Activated naive CD4-positive, alpha-beta T cell treated with anti-CD3 and anti-CD28 coated beads, Interleukin-2, amount 50 U/mL, for 72 hours (primary cell): ENCODE data around the gene ADRA1B. TPM values are rescaled to one million over a fixed set of nuclear protein-coding genes. Genes with fewer than 3 reads are reported as not detected.
A peak's percentile ranks its signal among the peaks of the same experiment; 100 is the strongest.

Source experiments
- ATAC-seq, 2 donors: fragments of 150-1000 bp; cut with Tn5 transposase; 2 replicates each; pipeline ENCODE4 v1.10.0; 2021; ENCODE audit warnings: mild to moderate bottlenecking in 2 of 2, moderate library complexity in 2 of 2
- DNase-seq, 2 donors: peaks; one replicate each; pipeline ENCODE4 v3.0.0; 2021 to 2022; ENCODE audit warnings: low spot score in 2 of 2
- H3K27ac Mint-ChIP-seq, 2 donors: one replicate each; pipeline ENCODE4 v1.8.0; 2022; ENCODE audit warnings: mild to moderate bottlenecking in 2 of 2, mixed read lengths in 2 of 2
- H3K36me3 Mint-ChIP-seq, 2 donors: one replicate each; pipeline ENCODE4 v1.8.0; 2022; ENCODE audit warnings: mixed read lengths in 2 of 2
- H3K9me3 Mint-ChIP-seq, 2 donors: one replicate each; pipeline ENCODE4 v1.8.0; 2022; ENCODE audit warnings: mixed read lengths in 2 of 2
- total RNA-seq, 2 donors: library from RNA; stranded (reverse); gene quantifications; one replicate each; pipeline ENCODE4 v1.2.3, GENCODE V29; 2022

The ADRA1B gene
- total RNA-seq, 2 donors from 2014 or later, result not detected

DNA sequence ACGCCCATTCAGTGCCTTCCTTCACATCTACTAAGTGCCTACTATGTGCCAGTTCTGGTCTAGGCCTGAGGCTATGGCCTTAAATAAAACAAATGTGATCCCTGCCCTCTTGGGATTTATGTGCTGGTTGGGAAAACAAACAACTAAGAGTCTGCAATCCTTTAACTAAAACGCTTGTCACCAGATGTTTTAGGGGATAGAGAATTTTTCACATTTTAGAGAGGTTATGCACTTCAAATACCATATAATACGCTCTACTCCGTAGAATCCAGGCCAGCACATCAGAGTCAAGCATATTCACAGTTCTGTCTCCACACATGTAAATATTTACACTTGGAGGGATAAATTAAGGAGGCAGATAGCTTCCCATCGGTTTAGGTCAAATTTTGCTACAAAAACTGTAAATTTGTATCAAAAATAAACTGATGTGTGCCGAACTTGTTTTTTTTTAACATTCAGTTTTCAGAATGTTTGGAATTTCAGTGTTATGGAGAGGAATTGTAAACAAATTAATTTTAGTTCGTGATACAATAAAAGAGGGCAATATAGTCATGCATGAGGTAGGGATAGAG is 22.0 kb upstream of the ADRA1B start:
- ATAC-seq, result no peak
- DNase-seq, result no peak
- Mint-ChIP-seq H3K27ac (no peak overlapping the region), H3K36me3 (no peaks in the 10 kb centered on the region), H3K9me3 (no peaks in the 10 kb centered on the region)

DNA sequence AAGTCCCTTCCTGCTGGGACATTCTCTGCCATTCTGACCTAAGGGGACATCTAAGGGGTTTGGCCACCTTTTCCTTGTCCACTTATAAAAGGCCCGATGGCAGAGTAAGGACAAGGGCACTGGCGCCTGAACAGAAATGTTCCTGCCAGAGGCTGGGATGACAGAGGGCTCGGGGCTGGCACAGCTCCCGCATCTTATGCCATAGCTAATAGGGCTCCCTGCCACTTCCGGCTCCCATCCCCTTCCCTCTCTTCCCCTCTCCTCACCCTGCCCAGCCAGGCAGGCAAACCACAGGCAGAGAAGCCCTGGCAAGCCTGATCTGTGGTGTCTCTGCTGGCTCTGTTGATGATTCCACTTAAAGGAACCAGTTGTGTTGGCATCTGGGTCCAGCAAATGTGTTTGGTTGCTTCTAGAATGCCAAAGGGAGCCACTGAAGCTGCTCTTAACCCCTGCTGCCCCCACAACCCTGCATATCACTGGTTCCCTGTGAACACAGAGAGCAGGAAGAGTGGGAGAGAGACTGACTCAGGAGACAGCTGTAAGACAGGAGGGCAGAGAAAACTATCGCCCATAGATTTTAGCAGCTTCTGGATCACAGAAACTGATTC is 18.4 kb upstream of the ADRA1B start:
- DNase-seq (no peak), ATAC-seq (no peak)
- Mint-ChIP-seq H3K36me3 (no peaks in the 10 kb centered on the region), H3K9me3 (no peaks in the 10 kb centered on the region), H3K27ac (no peak overlapping the region)

DNA sequence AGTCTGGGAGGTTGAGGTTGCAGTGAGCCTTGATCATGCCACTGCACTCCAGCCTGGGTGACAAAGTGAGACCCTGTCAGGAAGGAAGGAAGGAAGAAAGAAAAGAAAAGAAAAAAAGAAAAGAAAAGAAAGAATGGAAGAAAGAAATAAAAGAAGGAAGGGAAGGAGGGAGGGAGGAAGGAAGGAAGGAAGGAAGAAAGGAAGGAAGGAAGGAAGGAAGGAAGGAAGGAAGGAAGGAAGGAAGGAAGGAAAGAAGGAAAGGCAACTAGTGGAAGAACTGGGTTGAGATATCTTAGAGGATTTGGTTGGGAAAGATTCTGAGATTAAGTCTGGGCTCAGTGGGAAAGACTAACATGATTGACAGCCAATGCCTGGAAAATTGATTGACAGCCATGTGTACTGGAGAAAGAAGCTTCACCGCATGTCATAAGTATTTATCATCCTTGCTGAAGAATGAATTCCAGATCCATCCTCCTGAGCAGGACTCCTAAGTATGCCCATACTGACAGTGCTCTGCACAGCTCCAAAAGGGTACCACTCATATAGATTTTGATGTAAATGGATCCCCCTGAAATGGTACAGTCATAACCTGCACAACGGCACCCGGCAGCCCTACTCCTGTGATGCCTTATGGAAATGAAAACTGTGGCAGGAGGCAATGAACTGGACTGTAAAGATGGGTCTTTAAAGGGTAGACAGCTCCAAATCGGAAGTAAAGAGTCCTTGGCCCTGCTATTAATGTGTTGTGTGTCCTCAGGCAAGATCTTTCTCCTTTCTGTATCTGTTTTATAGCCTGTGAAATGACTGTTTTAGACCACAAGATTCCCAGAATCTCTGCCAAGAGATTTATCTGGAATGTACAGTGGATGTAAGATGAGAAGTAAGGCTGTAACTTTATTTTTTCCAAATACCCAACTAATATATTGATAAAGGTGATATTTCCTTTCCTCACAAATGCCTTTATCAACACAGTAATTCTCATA is 16.9 kb upstream of the ADRA1B start:
- Mint-ChIP-seq H3K27ac (no peak overlapping the region), H3K9me3 (no peaks in the 10 kb centered on the region), H3K36me3 (no peaks in the 10 kb centered on the region)
- DNase-seq, result no peak
- no peak for ATAC-seq

DNA sequence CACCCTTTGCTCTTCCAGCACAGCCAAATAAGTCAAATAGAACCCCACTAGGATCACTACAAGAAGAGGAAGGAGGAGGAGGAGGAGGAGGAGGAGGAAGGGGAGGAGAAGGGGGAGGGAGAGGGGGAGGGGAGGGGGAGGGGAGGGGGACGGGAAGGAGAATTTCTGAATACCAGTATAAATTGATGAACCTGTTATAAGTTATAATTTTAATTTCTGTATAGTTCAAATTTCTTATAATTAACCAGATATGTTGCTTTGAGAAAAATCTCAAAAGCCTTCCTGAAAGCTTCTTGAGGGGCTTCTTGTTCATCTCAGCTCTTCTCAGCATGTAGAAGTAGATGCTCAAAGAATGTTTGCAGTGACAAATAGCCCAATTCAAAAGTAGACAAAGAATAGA is 15.0 kb upstream of the ADRA1B start:
- Mint-ChIP-seq H3K27ac (no peak overlapping the region), H3K9me3 (no peaks in the 10 kb centered on the region), H3K36me3 (no peaks in the 10 kb centered on the region)
- DNase-seq, result no peak
- no peak for ATAC-seq

DNA sequence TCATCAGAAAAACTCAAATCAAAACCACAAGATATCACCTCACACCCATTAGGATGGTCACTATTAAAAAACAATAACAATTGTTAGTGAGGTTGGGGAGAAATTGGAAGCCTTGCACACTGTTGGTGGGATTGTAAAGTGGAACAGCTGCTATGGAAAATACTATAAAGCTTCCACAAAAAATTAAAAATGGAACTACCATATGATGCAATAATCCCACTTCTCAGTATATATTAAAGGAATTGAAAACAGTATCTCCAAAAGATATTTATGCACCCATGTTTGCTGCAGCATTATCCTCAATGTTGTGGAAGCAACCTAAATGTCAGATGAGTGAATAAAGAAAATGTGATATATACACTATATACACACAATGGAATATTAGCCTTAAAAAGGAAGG is 14.5 kb upstream of the ADRA1B start:
- no peaks in the 10 kb centered on the region for H3K36me3 Mint-ChIP-seq
- ATAC-seq, result no peak
- DNase-seq, result no peak
- no peak overlapping the region for H3K27ac Mint-ChIP-seq
- H3K9me3 Mint-ChIP-seq, result no peaks in the 10 kb centered on the region

DNA sequence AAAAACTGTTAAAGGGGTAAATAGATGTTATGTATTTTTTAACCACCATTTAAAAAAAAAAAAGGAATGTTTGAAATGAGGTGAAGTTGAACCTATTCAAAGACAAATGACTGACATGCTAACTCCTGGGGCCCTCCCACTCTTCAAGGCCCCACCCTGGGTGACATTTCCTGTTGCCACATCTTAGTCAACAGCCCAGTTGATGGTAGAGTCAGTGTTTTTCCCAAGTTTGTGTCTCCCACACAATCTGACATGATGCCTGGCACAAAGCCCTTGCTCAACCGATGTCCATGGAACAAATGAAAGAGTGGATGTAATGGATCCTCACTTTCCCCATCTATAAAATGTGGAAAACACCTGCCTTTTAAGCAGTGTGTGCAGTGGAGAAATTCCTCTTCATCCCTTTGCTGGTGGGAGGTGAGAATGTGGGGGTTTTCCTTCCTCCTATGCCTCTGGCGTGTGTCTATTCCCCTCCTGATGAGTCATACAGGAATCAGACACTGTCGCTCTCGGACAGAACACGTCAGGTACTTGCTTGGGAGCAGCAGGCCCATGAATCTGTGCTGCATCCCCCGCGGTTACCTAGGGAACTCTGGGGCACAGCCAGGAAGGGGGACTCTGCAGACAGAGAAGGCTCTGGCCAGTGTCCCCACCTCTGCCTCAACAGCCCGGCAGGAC is 13.7 kb upstream of the ADRA1B start:
- Mint-ChIP-seq H3K9me3 (no peaks in the 10 kb centered on the region), H3K27ac (no peak overlapping the region), H3K36me3 (no peaks in the 10 kb centered on the region)
- ATAC-seq (no peak), DNase-seq (no peak)

DNA sequence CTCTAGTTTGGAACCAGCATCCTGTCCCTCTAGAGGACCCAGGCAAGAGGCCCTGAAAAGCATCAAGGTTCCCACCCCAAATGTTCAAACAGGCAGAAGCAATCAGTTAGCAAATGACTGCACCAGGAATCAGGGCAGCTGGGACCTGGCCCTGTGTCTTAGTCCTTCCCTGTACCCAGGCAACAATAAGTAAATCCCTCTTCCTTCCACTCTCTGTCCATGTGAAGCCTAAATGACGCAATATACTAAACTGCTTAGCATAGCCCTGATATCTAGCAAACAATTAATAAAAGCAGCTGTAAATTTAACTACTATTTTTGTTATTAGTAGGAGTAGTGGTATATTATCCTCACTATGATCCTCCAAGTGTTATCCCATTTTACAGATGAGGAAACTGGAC is 13.2 kb upstream of the ADRA1B start:
- no peaks in the 10 kb centered on the region for H3K36me3 Mint-ChIP-seq
- no peak for ATAC-seq
- H3K27ac Mint-ChIP-seq, result no peak overlapping the region

DNA sequence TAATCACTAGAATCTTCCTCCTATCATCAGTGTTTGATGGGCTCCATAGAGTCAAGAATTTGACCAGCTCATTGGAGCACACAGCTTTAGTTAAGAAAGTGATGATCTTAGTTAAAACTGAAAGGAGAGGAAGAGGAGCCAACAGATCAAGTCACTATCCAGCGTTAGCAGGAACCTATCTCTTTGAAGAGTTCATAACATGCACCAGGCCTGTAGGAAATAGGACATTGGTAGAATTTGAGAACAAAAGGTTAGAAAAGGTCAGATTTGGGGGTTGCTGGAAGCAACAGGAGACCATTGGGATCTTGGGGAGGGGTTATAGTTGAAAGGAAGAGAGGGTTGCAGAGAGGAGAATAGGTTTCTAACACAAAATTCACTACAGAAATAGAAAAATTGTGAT is 11.4 kb upstream of the ADRA1B start:
- ATAC-seq (no peak), DNase-seq (no peak)
- H3K9me3 Mint-ChIP-seq, result no peaks in the 10 kb centered on the region
- H3K36me3 Mint-ChIP-seq, result no peaks in the 10 kb centered on the region
- H3K27ac Mint-ChIP-seq, result no peak overlapping the region

More for the DNA sequence above, 13.2 kb upstream of the ADRA1B start:
- DNase-seq, result no peak
- no peaks in the 10 kb centered on the region for H3K9me3 Mint-ChIP-seq

DNA sequence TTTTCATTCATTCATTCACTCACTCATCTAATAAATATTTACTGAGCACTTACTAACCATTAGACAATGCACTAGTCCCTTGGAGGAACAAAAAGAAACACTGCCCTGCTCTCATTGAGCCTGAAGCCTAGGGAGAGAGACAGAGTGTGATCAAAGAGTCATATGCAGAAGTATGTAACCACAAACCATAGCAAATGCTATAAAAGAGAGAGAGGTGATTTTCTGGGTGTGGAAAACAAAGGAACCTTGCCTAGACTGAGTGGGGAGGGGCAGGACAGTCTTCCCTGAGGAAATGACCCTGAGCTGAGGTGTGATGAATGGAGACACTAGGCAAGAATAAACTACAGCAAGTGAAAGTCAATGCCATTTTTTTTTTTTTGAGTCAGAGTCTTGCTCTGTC is 10.8 kb upstream of the ADRA1B start:
- H3K27ac Mint-ChIP-seq, result no peak overlapping the region
- ATAC-seq, result peak; percentile 31 to 53
- no peaks in the 10 kb centered on the region for H3K36me3 Mint-ChIP-seq
- DNase-seq, result no peak
- H3K9me3 Mint-ChIP-seq, result no peaks in the 10 kb centered on the region

DNA sequence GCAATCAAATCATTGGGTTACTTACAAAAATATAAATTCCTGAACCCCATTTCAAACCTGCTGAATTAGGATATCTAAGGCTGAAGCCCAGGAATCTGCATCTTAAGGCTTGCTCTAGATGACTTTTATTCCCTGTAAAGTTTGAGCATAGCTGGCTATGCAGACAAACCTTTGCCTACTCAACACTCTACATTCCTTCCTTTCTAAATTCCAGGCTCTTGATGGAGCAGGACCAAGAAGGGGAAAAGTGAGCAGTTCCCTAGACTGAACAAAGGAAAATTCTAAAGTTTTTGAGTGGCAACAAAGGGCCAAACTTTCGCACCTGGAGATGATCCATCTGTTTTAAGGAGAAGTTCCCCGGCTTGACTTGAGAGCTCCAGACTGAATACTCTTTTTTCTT is 9.8 kb upstream of the ADRA1B start:
- no peak for ATAC-seq
- no peak overlapping the region for H3K27ac Mint-ChIP-seq

DNA sequence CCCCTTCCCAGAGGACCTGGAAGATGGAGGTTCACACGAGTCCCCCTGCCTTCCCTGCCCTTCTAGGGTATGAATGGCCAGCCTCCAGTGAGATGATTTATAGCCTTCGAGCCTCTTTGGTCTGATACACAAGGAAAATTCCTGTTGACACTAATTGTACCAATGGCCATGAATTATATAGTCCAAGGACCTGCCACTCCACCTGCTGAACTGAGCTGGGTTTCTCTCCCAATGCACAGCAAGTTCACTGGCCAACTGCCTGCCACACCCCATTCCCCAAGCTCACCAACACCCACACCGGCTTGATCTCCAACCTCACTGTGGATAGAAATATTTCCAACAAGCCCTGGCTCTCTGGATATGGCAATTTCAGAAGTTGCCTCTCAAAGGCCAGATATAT is 9.3 kb upstream of the ADRA1B start:
- Mint-ChIP-seq H3K9me3 (no peaks in the 10 kb centered on the region), H3K27ac (no peak overlapping the region), H3K36me3 (no peaks in the 10 kb centered on the region)
- no peak for DNase-seq
- ATAC-seq, result no peak

More for the DNA sequence above, 9.8 kb upstream of the ADRA1B start:
- H3K36me3 Mint-ChIP-seq, result no peaks in the 10 kb centered on the region
- DNase-seq, result no peak
- no peaks in the 10 kb centered on the region for H3K9me3 Mint-ChIP-seq

DNA sequence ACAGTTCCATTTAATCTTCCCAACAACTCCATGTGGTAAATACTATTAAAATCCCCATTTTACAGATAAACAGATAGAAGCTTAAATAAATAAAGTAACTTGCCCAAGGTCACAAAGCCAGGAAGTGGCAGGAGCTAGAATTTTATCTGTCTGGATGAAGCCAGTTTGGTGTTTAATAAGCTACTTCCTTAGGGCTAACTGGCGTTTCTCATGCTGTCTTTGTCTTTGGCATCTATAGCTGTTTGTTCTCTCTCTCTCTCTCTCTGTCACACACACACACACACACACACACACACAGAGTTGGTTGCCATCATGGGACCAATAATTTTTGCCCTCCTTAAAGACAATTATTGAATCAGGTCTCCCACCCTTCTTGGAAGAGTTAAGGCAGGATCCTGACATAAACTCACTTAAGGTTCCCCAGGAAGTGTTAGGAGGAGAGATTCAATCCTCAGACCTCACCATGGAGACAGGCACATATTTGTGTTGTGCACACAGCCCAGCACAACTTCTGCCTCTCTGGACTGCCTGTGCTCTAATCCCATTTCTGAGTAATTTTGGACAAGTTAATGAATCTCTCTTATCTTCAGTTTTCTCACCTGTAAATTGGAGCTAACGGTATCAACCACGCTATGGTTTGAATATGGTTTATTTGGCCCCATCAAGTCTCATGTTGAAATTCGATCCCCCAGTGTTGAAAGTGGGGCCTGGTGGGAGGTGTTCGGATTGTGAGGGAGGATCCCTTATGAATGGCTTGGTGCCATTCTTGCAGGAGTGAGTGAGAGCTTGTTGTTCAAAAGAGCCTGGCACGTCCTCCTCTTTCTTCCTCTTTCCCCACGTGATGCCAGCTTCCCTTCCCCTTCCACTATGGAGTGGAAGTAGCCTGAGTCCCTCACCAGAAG is 8.3 kb upstream of the ADRA1B start:
- ATAC-seq (no peak), DNase-seq (no peak)
- no peak overlapping the region for H3K27ac Mint-ChIP-seq
- H3K36me3 Mint-ChIP-seq, result no peaks in the 10 kb centered on the region
- H3K9me3 Mint-ChIP-seq, result no peaks in the 10 kb centered on the region

DNA sequence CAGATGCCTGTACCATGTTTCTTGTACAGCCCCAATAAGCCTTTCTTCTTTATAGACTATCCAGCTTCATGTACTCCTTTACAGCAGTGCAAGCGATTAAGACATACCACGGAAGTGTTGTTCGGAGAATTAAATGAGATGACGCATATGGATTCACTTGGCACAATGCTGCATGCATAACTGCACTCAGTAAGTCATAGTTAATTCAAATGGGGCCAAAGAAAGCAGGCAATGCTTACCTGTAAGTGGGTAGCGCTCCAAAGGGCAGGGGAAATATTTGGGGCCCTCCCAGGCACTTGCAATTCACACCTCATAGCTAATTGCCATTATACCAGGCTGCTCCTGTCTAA is 7.7 kb upstream of the ADRA1B start:
- ATAC-seq (no peak), DNase-seq (no peak)
- no peaks in the 10 kb centered on the region for H3K36me3 Mint-ChIP-seq
- H3K27ac Mint-ChIP-seq, result no peak overlapping the region
- H3K9me3 Mint-ChIP-seq, result no peaks in the 10 kb centered on the region

DNA sequence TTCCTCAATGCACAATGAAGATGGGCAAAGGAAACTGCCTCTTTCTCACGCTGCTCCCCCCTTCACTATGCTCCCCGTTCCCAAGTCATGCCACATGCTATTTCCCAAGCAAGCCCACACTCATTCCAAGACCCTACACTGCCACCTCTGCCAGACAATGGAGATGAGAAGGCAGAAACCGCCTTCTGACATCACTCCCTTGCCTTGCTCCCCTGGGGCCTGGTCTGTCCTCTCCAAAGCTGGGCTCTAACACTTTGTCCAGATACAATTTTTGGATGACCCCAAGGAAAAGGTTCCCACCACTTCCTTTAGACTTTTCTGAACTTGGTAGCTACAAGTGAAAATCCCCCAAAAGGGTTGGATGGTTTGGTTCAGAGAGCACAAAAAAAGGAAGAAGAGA is 7.2 kb upstream of the ADRA1B start:
- Mint-ChIP-seq H3K9me3 (no peaks in the 10 kb centered on the region), H3K36me3 (no peaks in the 10 kb centered on the region), H3K27ac (no peak overlapping the region)
- ATAC-seq (no peak), DNase-seq (no peak)

DNA sequence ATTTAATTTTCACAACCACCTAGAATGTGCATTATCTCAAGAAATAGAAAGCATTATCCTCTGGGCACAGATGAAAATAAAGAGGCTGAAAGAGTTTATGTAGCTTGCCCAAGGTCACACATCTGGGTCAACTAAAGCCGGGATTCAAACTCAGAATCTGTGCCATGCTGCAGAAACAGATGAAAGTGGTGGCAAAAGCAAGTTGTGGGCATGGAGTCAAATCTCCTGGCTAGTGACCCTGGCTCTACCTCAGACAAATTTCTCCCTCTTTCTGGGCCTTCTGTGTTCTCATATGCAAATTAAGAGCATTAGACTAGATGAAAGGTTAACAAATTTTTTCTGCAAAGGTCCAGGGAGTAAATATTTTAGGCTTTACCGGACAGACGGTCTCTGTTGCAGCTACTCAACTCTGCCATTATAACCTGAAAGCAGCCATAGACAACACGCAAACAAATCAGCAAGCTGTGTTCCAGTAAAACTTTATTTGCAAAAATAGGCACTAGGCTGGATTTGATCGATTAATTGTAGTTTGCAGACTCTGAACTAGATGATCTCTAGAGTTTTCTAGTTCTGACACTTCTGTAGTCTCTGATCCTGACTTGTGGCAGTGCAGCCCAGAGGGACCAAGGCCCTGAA is 6.0 kb upstream of the ADRA1B start:
- Mint-ChIP-seq H3K9me3 (no peaks in the 10 kb centered on the region), H3K36me3 (no peaks in the 10 kb centered on the region), H3K27ac (no peak overlapping the region)
- ATAC-seq (no peak), DNase-seq (no peak)

DNA sequence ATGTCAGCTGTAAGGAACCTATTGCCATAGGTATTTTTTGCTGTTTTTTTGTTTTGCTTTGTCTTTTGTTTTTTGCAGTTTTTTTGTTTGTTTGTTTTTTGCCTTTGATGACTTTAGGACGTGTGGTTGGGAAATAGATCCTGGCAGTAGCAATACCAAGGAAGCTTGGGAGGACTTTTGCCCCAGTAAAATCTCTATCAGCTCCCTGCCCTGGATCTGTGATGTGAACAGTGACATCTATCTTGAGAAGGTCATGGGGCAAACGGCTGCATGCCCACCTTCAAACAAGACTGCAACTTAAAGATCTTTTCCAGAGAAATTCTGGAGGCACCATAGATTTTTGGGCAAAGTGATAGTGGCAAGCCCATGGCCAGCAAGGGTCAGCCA is 5.4 kb upstream of the ADRA1B start:
- Mint-ChIP-seq H3K9me3 (no peaks in the 10 kb centered on the region), H3K36me3 (no peaks in the 10 kb centered on the region), H3K27ac (no peak overlapping the region)
- DNase-seq (no peak), ATAC-seq (no peak)
